ENCODE measurements around the gene LARP1B.

DNA sequence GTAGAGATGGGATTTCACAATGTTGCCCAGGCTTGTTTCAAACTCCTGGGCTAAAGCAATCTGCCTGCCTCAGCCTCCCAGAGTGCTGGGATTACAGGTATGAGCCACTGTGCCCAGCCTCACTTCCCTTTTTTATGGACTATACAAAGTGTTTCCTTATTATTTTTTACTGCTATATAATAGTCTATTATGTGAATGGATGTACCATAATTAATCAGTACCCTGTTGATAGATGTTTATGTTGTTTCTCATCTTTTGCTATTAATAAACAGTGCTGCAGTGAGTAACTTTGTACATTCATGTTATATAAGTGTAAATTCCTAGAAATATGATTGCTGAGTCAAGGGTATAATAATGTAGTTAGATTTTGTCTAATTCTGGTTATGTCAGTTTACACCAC is 35.8 kb upstream of the LARP1B start:
- TF ChIP-seq, protein P1, sequence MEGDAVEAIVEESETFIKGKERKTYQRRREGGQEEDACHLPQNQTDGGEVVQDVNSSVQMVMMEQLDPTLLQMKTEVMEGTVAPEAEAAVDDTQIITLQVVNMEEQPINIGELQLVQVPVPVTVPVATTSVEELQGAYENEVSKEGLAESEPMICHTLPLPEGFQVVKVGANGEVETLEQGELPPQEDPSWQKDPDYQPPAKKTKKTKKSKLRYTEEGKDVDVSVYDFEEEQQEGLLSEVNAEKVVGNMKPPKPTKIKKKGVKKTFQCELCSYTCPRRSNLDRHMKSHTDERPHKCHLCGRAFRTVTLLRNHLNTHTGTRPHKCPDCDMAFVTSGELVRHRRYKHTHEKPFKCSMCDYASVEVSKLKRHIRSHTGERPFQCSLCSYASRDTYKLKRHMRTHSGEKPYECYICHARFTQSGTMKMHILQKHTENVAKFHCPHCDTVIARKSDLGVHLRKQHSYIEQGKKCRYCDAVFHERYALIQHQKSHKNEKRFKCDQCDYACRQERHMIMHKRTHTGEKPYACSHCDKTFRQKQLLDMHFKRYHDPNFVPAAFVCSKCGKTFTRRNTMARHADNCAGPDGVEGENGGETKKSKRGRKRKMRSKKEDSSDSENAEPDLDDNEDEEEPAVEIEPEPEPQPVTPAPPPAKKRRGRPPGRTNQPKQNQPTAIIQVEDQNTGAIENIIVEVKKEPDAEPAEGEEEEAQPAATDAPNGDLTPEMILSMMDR (conservative IDR thresholded peaks at IDR 0.05), result no peak
- TF ChIP-seq ZFX (IDR thresholded peaks at IDR 0.05), result no peak
